ENCODE measurements around the gene EME1. TPM values are rescaled to one million over a fixed set of nuclear protein-coding genes. Genes with fewer than 3 reads are reported as not detected.

The EME1 gene
- total and polyA plus RNA-seq, 2 of the 13 experiments (the other 11 are each of a cell fraction or from before 2014, with no cell fraction given) = 20.7 to 24.6 TPM

GRCh38 chr17:50381920-50382319, 8.9 kb downstream of the EME1 start:
- Histone ChIP-seq H2AFZ (ENCODE audit: low read length) (no peak overlapping the region), H3K27me3 (ENCODE audit: control insufficient read depth in 1 of 2, insufficient read depth in 2 of 2, low read length in 2 of 2) (no peaks in the 10 kb centered on the region), H3K9me3 (ENCODE audit: low read length) (no peaks in the 10 kb centered on the region), H3K36me3 (replicated peaks in 1 of 2; ENCODE audit: control insufficient read depth in 1 of 2, insufficient read depth in 2 of 2, low read length in 2 of 2) (peaks cover 46 to 85% of the 10 kb centered on the region in 2 experiments), H3K79me2 (ENCODE audit: insufficient read depth, low read length) (no peaks in the 10 kb centered on the region), H3K4me1 (ENCODE audit: insufficient read depth, low read length) (no peaks in the 10 kb centered on the region), H3K4me2 (ENCODE audit: low read depth, low read length) (no peak overlapping the region), H3K27ac (ENCODE audit: extremely low read length, insufficient read depth, low read length) (no peak overlapping the region), H3K9ac (ENCODE audit: insufficient read depth, low read depth, low read length) (no peak overlapping the region), H4K20me1 (ENCODE audit: insufficient read depth, low read length) (0 out of 2 replicates have a peak, but pooled peaks cover 3% of the 10 kb centered on the region), H3K4me3 (replicated peaks in 1 of 3; ENCODE audit: insufficient read depth in 1 of 3, low read depth in 2 of 3, low read length in 3 of 3) (no peak overlapping the region)
- CTCF ChIA-PET (ENCODE audit: low intra/inter-chr PET ratio, low total read pairs) = no interaction called here
- POLR2A ChIA-PET = interaction anchor here (1.1 to 2.2 kb wide), 3 partner anchors 9 to 47 kb away, joined by 4 to 14 read pairs (median 6); partner anchors contain the start of gene LRRC59
- TF ChIP-seq ZNF652 (CRISPR knock-in tag; IDR thresholded peaks at IDR 0.05; ENCODE audit: borderline replicate concordance, low read depth) = peak; percentile 53
- TF ChIP-seq MAF1 (CRISPR knock-in tag; IDR thresholded peaks at IDR 0.05; ENCODE audit: borderline replicate concordance) = no peak
- peak in 1 of 2 experiments; percentile 12; a peak in 1 of 4 replicates for TF ChIP-seq POLR2A (IDR thresholded peaks at IDR 0.05; ENCODE audit: insufficient read depth in 1 of 2, low read depth in 2 of 2, low read length in 2 of 2)
- no peak for TF ChIP-seq CEBPB (IDR thresholded peaks at IDR 0.05; ENCODE audit: borderline replicate concordance, low read depth, low read length)
- TF ChIP-seq ZFP37 (CRISPR knock-in tag; IDR thresholded peaks at IDR 0.05; ENCODE audit: borderline replicate concordance) = no peak
- TF ChIP-seq ZMYM2 (CRISPR knock-in tag; IDR thresholded peaks at IDR 0.05) = no peak
- no peak for TF ChIP-seq ZNF569 (CRISPR knock-in tag; IDR thresholded peaks at IDR 0.05; ENCODE audit: borderline replicate concordance)
- no peak for TF ChIP-seq ASH2L (IDR thresholded peaks at IDR 0.05; ENCODE audit: insufficient read length, low read depth, low read length)
- TF ChIP-seq POLR2G (IDR thresholded peaks at IDR 0.05; ENCODE audit: low read depth, low read length) = 0 out of 2 replicates have a peak, but pooled peaks have one; percentile 12
- in situ Hi-C loops (cut with HindIII; ENCODE audit: extremely low pct_ligation_motif_present, low pct_unique_long_range_greater_than_20kb) (no loop called here), intact Hi-C loops (cut with micrococcal nuclease; ENCODE audit: unreplicated experiment) (no loop called here)
- no peak for DNase-seq (ENCODE audit: low spot score)
- no TSS peak for BruUV-seq (replicated peaks)
- WGBS (ENCODE audit: low lambda C conversion rate) = 94% methylated on average over 3 of the region's 3 CpGs
- no peak for FAIRE-seq
- ATAC-seq = no peak

DNA sequence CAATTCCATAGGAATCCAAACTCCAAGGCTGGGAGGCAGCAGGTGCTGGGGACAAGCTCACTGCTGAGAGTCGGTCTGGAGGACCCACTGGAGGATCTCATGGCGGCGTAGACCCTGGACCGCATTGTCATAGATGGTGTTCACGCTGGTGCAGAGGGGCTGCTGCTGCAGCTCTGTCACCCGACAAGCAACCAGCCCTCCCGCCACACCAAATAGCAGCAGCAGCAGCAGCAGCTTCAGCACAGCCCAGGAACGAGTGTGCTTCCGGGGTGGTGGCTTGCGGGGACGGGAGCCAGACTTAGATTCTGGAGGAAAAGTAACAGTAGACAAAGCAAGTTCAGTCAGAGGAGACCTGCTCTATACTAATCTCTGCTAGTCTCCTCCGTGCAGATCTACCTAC, 9.9 kb downstream of the EME1 start:
- no TSS peak for BruUV-seq (replicated peaks)
- POLR2A ChIA-PET = interaction anchor here (2.2 kb wide), 1 partner anchor 14 kb away, joined by 14 read pairs; the partner anchor contains the start of gene LRRC59

More for the DNA sequence above, 9.9 kb downstream of the EME1 start:
- intact Hi-C loops (cut with micrococcal nuclease; ENCODE audit: unreplicated experiment) (no loop called here), in situ Hi-C loops (cut with HindIII; ENCODE audit: extremely low pct_ligation_motif_present, low pct_unique_long_range_greater_than_20kb) (no loop called here)
- Histone ChIP-seq H3K9me3 (ENCODE audit: low read length) (no peaks in the 10 kb centered on the region), H3K4me2 (ENCODE audit: low read depth, low read length) (no peak overlapping the region), H3K79me2 (ENCODE audit: insufficient read depth, low read length) (no peaks in the 10 kb centered on the region), H2AFZ (ENCODE audit: low read length) (no peak overlapping the region), H3K4me1 (ENCODE audit: insufficient read depth, low read length) (no peaks in the 10 kb centered on the region), H3K9ac (ENCODE audit: insufficient read depth, low read depth, low read length) (no peak overlapping the region), H3K4me3 (replicated peaks in 1 of 3; ENCODE audit: insufficient read depth in 1 of 3, low read depth in 2 of 3, low read length in 3 of 3) (no peak overlapping the region), H3K27ac (ENCODE audit: extremely low read length, insufficient read depth, low read length) (no peak overlapping the region), H3K27me3 (ENCODE audit: control insufficient read depth in 1 of 2, insufficient read depth in 2 of 2, low read length in 2 of 2) (no peaks in the 10 kb centered on the region), H4K20me1 (ENCODE audit: insufficient read depth, low read length) (0 out of 2 replicates have a peak, but pooled peaks cover 3% of the 10 kb centered on the region), H3K36me3 (replicated peaks in 1 of 2; ENCODE audit: control insufficient read depth in 1 of 2, insufficient read depth in 2 of 2, low read length in 2 of 2) (peaks cover 53 to 95% of the 10 kb centered on the region in 2 experiments)
- TF ChIP-seq, protein P1, sequence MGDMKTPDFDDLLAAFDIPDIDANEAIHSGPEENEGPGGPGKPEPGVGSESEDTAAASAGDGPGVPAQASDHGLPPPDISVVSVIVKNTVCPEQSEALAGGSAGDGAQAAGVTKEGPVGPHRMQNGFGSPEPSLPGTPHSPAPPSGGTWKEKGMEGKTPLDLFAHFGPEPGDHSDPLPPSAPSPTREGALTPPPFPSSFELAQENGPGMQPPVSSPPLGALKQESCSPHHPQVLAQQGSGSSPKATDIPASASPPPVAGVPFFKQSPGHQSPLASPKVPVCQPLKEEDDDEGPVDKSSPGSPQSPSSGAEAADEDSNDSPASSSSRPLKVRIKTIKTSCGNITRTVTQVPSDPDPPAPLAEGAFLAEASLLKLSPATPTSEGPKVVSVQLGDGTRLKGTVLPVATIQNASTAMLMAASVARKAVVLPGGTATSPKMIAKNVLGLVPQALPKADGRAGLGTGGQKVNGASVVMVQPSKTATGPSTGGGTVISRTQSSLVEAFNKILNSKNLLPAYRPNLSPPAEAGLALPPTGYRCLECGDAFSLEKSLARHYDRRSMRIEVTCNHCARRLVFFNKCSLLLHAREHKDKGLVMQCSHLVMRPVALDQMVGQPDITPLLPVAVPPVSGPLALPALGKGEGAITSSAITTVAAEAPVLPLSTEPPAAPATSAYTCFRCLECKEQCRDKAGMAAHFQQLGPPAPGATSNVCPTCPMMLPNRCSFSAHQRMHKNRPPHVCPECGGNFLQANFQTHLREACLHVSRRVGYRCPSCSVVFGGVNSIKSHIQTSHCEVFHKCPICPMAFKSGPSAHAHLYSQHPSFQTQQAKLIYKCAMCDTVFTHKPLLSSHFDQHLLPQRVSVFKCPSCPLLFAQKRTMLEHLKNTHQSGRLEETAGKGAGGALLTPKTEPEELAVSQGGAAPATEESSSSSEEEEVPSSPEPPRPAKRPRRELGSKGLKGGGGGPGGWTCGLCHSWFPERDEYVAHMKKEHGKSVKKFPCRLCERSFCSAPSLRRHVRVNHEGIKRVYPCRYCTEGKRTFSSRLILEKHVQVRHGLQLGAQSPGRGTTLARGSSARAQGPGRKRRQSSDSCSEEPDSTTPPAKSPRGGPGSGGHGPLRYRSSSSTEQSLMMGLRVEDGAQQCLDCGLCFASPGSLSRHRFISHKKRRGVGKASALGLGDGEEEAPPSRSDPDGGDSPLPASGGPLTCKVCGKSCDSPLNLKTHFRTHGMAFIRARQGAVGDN (CRISPR knock-in tag; IDR thresholded peaks at IDR 0.05) = peak; percentile 11; the same call in 1 of the 2 replicates
- TF ChIP-seq, protein P2, sequence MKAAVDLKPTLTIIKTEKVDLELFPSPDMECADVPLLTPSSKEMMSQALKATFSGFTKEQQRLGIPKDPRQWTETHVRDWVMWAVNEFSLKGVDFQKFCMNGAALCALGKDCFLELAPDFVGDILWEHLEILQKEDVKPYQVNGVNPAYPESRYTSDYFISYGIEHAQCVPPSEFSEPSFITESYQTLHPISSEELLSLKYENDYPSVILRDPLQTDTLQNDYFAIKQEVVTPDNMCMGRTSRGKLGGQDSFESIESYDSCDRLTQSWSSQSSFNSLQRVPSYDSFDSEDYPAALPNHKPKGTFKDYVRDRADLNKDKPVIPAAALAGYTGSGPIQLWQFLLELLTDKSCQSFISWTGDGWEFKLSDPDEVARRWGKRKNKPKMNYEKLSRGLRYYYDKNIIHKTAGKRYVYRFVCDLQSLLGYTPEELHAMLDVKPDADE (CRISPR knock-in tag; IDR thresholded peaks at IDR 0.05) = no peak
- no peak for DNase-seq (ENCODE audit: low spot score)
- no peak for ATAC-seq
- WGBS (ENCODE audit: low lambda C conversion rate) = 98% methylated on average over 12 of the region's 12 CpGs
- no peak for FAIRE-seq
- CTCF ChIA-PET (ENCODE audit: low intra/inter-chr PET ratio, low total read pairs) = no interaction called here
